Keratinocyte (primary cell): ENCODE measurements around the gene ZC3H7A. TPM values are rescaled to one million over a fixed set of nuclear protein-coding genes. Genes with fewer than 3 reads are reported as not detected.

Source experiments
- DNase-seq: peaks from one replicate; pipeline ENCODE4 v3.0.0-alpha.2; 2011; ENCODE audit warnings: low read depth, missing footprints, low spot score
- FAIRE-seq: peaks from 2 replicates; lab custom pipeline; 2011; peaks lifted over from hg19 to GRCh38; lab: Jason Lieb, UNC
- H2AFZ ChIP-seq: 2 replicates; pipeline ENCODE4 v1.6.0; 2012; ENCODE audit warnings: low read length, control low read depth, inconsistent platforms; ENCODE audit not compliant: control insufficient read depth
- H3K27ac ChIP-seq: 2 replicates; pipeline ENCODE4 v1.5.1; 2011; ENCODE audit warnings: low read length; ENCODE audit not compliant: control insufficient read depth, insufficient read depth
- H3K27me3 ChIP-seq: 3 replicates; pipeline ENCODE4 v1.6.0; 2011; ENCODE audit warnings: low read length; ENCODE audit not compliant: control insufficient read depth, insufficient read depth; ENCODE audit errors: extremely low read depth
- H3K36me3 ChIP-seq, 2 experiments: 2 replicates in 1 of 2; 3 replicates in 1 of 2; pipeline ENCODE4 v1.5.1; 2011; ENCODE audit warnings: low read length in 2 of 2, mild to moderate bottlenecking in 1 of 2; ENCODE audit not compliant: control insufficient read depth in 2 of 2, insufficient read depth in 2 of 2; ENCODE audit errors: extremely low read depth in 1 of 2
- H3K4me1 ChIP-seq: 3 replicates; pipeline ENCODE4 v1.5.1; 2011; ENCODE audit warnings: low read length; ENCODE audit not compliant: control insufficient read depth, insufficient read depth; ENCODE audit errors: extremely low read depth
- H3K4me2 ChIP-seq: 3 replicates; pipeline ENCODE4 v1.6.0; 2011; ENCODE audit warnings: low read depth, low read length; ENCODE audit not compliant: control insufficient read depth, insufficient read depth; ENCODE audit errors: extremely low read depth
- H3K4me3 ChIP-seq, 3 experiments: fragments of 200-600 bp in 1 of 3; sonication (generic) in 1 of 3; 2 replicates in 2 of 3; 3 replicates in 1 of 3; pipeline ENCODE4 v1.5.1; 2011 to 2016; ENCODE audit warnings: low read length in 3 of 3, mild to moderate bottlenecking in 3 of 3, control low read depth in 2 of 3, inconsistent platforms in 1 of 3, low read depth in 1 of 3, mixed read lengths in 1 of 3, mixed run types in 1 of 3, moderate library complexity in 1 of 3; ENCODE audit not compliant: control insufficient read depth in 2 of 3, insufficient read depth in 2 of 3; ENCODE audit errors: extremely low read depth in 1 of 3
- H3K79me2 ChIP-seq: 2 replicates; pipeline ENCODE4 v1.6.0; 2012; ENCODE audit warnings: low read length; ENCODE audit not compliant: control insufficient read depth, insufficient read depth
- H3K9ac ChIP-seq: 3 replicates; pipeline ENCODE4 v1.6.0; 2011; ENCODE audit warnings: low read length; ENCODE audit not compliant: control insufficient read depth, insufficient read depth; ENCODE audit errors: extremely low read depth
- H3K9me1 ChIP-seq: 3 replicates; pipeline ENCODE4 v1.6.0; 2011; ENCODE audit warnings: low read length; ENCODE audit not compliant: control insufficient read depth, insufficient read depth; ENCODE audit errors: extremely low read depth
- H3K9me3 ChIP-seq: 2 replicates; pipeline ENCODE4 v1.5.1; 2012; ENCODE audit warnings: low read depth, low read length; ENCODE audit not compliant: control insufficient read depth
- H4K20me1 ChIP-seq: 3 replicates; pipeline ENCODE4 v1.6.0; 2011; ENCODE audit warnings: low read length; ENCODE audit not compliant: control insufficient read depth, insufficient read depth; ENCODE audit errors: extremely low read depth
- CTCF ChIP-seq, 3 experiments: IDR thresholded peaks in 1 of 3; conservative IDR thresholded peaks in 1 of 3; optimal IDR thresholded peaks in 1 of 3; 2 replicates in 2 of 3; 3 replicates in 1 of 3; pipeline versions ENCODE3 to v1.5.1; 2011; ENCODE audit warnings: low read length in 3 of 3, mild to moderate bottlenecking in 3 of 3, moderate library complexity in 2 of 3, control low read depth in 1 of 3, inconsistent platforms in 1 of 3; ENCODE audit not compliant: insufficient read depth in 2 of 3; ENCODE audit errors: extremely low read depth in 1 of 3
- EZH2 ChIP-seq: IDR thresholded peaks from one replicate; pipeline ENCODE4 v1.6.1; 2012; ENCODE audit warnings: inconsistent platforms, mild to moderate bottlenecking, low read length, moderate library complexity
- dilution Hi-C: fragments of 300-500 bp; cut with MboI; formaldehyde crosslinking; loops from one replicate; pipeline ENCODE4 v1.7.0; 2020; ENCODE audit warnings: low sequenced_read_pairs; ENCODE audit not compliant: extremely low pct_ligation_motif_present
- polyA plus RNA-seq, 5 experiments: library from polyadenylated mRNA; depleted of rRNA in 3 of 5; stranded (reverse) in 3 of 5; stranded (forward) in 1 of 5; unstranded in 1 of 5; fragments of >200 nt; gene quantifications; 1 replicate in 1 of 5; 2 replicates in 3 of 5; 3 replicates in 1 of 5; pipeline versions ENCODE4 v1.2.1 to v1.2.3, GENCODE V29; 2011 to 2012; ENCODE audit warnings: missing spikeins in 2 of 5, low read depth in 1 of 5, low replicate concordance in 1 of 5

ZC3H7A gene
- polyA plus RNA-seq, 1 donor (not counting 4 experiments of a cell fraction or from before 2014, with no cell fraction given): 43.9 TPM

GRCh38 chr16:11748404-11749254 is 48.4 kb downstream of the ZC3H7A start:
- TF ChIP-seq EZH2 (no peak), CTCF (optimal IDR thresholded peaks at IDR 0.05 in 1 of 3, IDR thresholded peaks at IDR 0.05 in 1 of 3, conservative IDR thresholded peaks at IDR 0.05 in 1 of 3; ENCODE audit: extremely low read depth in 1 of 3, insufficient read depth in 2 of 3, low read length in 3 of 3) (no peak)
- dilution Hi-C loops: no loop called here
- H3K27ac ChIP-seq: no peak overlapping the region
- no peak overlapping the region for H3K9ac ChIP-seq
- no peaks in the 10 kb centered on the region for H3K9me1 ChIP-seq
- DNase-seq (no peak), FAIRE-seq (no peak)
- H3K4me1 ChIP-seq: no peaks in the 10 kb centered on the region
- peaks cover 2% of the 10 kb centered on the region for H4K20me1 ChIP-seq
- no peak overlapping the region for H2AFZ ChIP-seq
- H3K9me3 ChIP-seq: no peaks in the 10 kb centered on the region
- peaks cover 16 to 23% of the 10 kb centered on the region in 2 experiments for H3K36me3 ChIP-seq
- no peak overlapping the region for H3K4me3 ChIP-seq
- no peaks in the 10 kb centered on the region for H3K27me3 ChIP-seq
- H3K79me2 ChIP-seq: no peaks in the 10 kb centered on the region
- H3K4me2 ChIP-seq: no peak overlapping the region

- TF ChIP-seq EZH2 (no peak), CTCF (optimal IDR thresholded peaks at IDR 0.05 in 1 of 3, IDR thresholded peaks at IDR 0.05 in 1 of 3, conservative IDR thresholded peaks at IDR 0.05 in 1 of 3; ENCODE audit: extremely low read depth in 1 of 3, insufficient read depth in 2 of 3, low read length in 3 of 3) (no peak)
- peaks cover 2% of the 10 kb centered on the region for H4K20me1 ChIP-seq
- no peak overlapping the region for H3K4me3 ChIP-seq
- H3K9ac ChIP-seq: no peak overlapping the region
- FAIRE-seq (no peak), DNase-seq (no peak)
- no peaks in the 10 kb centered on the region for H3K9me3 ChIP-seq
- H3K27ac ChIP-seq: no peak overlapping the region
- H3K4me2 ChIP-seq: no peak overlapping the region
- H3K4me1 ChIP-seq: no peaks in the 10 kb centered on the region
- H3K79me2 ChIP-seq: no peaks in the 10 kb centered on the region
- no peak overlapping the region for H2AFZ ChIP-seq
- dilution Hi-C loops: no loop called here
- H3K9me1 ChIP-seq: no peaks in the 10 kb centered on the region
- no peaks in the 10 kb centered on the region for H3K27me3 ChIP-seq
- H3K36me3 ChIP-seq: peaks cover 11 to 22% of the 10 kb centered on the region in 2 experiments
Measured at GRCh38 chr16:11747949-11748403, 49.1 kb downstream of the ZC3H7A start.
